Smooth muscle cell (in vitro differentiated cells): Measurements from ENCODE around the gene RASAL2. TPM values are rescaled to one million over a fixed set of nuclear protein-coding genes. Genes with fewer than 3 reads are reported as not detected.
A peak's percentile ranks its signal among the peaks of the same experiment; 100 is the strongest.

ENCODE experiments used
- DNase-seq: peaks from one replicate; lab custom pipeline; 2025; ENCODE audit not compliant: unreplicated experiment; lab: John Stamatoyannopoulos, UW
- H2AFZ ChIP-seq: fragments of 200-600 bp; sonication (generic); 2 replicates; pipeline ENCODE4 v1.6.0; 2016; ENCODE audit warnings: antibody characterized with exemption, low read depth, mild to moderate bottlenecking
- H3F3A ChIP-seq: fragments of 200-600 bp; sonication (generic); 2 replicates; pipeline ENCODE4 v1.6.0; 2017; ENCODE audit warnings: antibody characterized with exemption, low read depth
- H3K27ac ChIP-seq: fragments of 200-600 bp; sonication (generic); 2 replicates; pipeline ENCODE4 v1.5.1; 2016; ENCODE audit warnings: low read depth, mild to moderate bottlenecking
- H3K27me3 ChIP-seq: fragments of 200-600 bp; sonication (generic); 2 replicates; pipeline ENCODE4 v1.6.1; 2016; ENCODE audit warnings: low read depth, mild to moderate bottlenecking
- H3K36me3 ChIP-seq: fragments of 200-600 bp; sonication (generic); 2 replicates; pipeline ENCODE4 v1.5.1; 2016; ENCODE audit warnings: low read depth
- H3K4me1 ChIP-seq: fragments of 200-600 bp; sonication (generic); 2 replicates; pipeline ENCODE4 v1.5.1; 2016; ENCODE audit warnings: low read depth
- H3K4me2 ChIP-seq: fragments of 200-600 bp; sonication (generic); 2 replicates; pipeline ENCODE4 v1.6.0; 2016; ENCODE audit warnings: mild to moderate bottlenecking
- H3K4me3 ChIP-seq: fragments of 200-600 bp; sonication (generic); 2 replicates; pipeline ENCODE4 v1.5.1; 2016; ENCODE audit warnings: mild to moderate bottlenecking
- H3K79me2 ChIP-seq: fragments of 200-600 bp; sonication (generic); 2 replicates; pipeline ENCODE4 v1.6.0; 2016; ENCODE audit warnings: low read depth, mild to moderate bottlenecking
- H3K9ac ChIP-seq: fragments of 200-600 bp; sonication (generic); 2 replicates; pipeline ENCODE4 v1.6.0; 2016; ENCODE audit warnings: low read depth
- H3K9me3 ChIP-seq: fragments of 200-600 bp; sonication (generic); replicated peaks from 2 replicates; pipeline ENCODE4 v1.5.1; 2016; ENCODE audit warnings: low read depth
- H4K20me1 ChIP-seq: fragments of 200-600 bp; sonication (generic); 2 replicates; pipeline ENCODE4 v1.6.0; 2016; ENCODE audit warnings: low read depth
- WGBS: methylation state at CpG from one replicate; pipeline ENCODE4 v1.1.7; 2016; ENCODE audit warnings: low lambda C conversion rate; 5-methylcytosine and 5-hydroxymethylcytosine counted together
- polyA plus RNA-seq: library from polyadenylated mRNA; unstranded; fragments of >200 nt; fragmentation: Nextera tagmentation; extraction: Ambion mirVana; gene quantifications from 2 replicates; pipeline ENCODE4 v1.2.1, GENCODE V29; 2016
- total RNA-seq: library from RNA; depleted of rRNA; stranded (reverse); fragments of >200 nt; gene quantifications from 2 replicates; pipeline ENCODE4 v1.2.3, GENCODE V29; 2014
- TF ChIP-seq, protein P1 (sequence below): fragments of 200-600 bp; sonication (generic); IDR thresholded peaks from 2 replicates; pipeline ENCODE4 v1.5.1; 2017; ENCODE audit warnings: borderline replicate concordance, mild to moderate bottlenecking, antibody characterized with exemption; ENCODE audit not compliant: insufficient read depth, poor library complexity, severe bottlenecking

The RASAL2 gene
- total and polyA plus RNA-seq, 2 experiments from 2014 or later, result 4.3 to 17.6 TPM

DNA sequence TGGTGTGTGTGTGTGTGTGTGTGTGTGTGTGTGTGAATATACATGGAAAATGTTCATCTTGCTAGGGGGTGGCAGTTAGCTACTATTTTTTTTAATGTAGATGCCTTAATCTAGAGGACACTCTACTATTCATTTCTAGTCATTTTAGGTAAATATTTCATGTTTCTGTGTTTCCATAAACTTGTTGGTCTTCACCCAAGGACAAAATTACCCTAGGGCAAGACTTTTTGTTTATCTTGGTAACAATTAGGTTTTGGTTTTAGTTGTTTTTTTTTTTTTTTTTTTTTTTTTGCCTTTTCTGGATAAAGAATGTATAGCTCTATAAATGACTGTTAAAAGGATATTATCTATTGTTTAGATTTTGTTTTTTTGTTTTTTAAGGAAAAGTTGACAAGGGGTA, 370.7 kb downstream of the RASAL2 start:
- DNase-seq, result no peak
- no peak overlapping the region for H3K4me3 ChIP-seq
- peak overlapping the region; percentile 42 for H3K27ac ChIP-seq
- H4K20me1 ChIP-seq, result no peaks in the 10 kb centered on the region
- H3K36me3 ChIP-seq, result peaks cover 2% of the 10 kb centered on the region
- peaks cover 20% of the 10 kb centered on the region for H3K4me1 ChIP-seq
- no peaks in the 10 kb centered on the region for H3K9me3 ChIP-seq
- H3K4me2 ChIP-seq, result no peak overlapping the region
- no peaks in the 10 kb centered on the region for H3K27me3 ChIP-seq
- H3K79me2 ChIP-seq, result no peaks in the 10 kb centered on the region
- no peaks in the 10 kb centered on the region for H3F3A ChIP-seq
- no peak overlapping the region for H3K9ac ChIP-seq
- TF ChIP-seq, protein P1, sequence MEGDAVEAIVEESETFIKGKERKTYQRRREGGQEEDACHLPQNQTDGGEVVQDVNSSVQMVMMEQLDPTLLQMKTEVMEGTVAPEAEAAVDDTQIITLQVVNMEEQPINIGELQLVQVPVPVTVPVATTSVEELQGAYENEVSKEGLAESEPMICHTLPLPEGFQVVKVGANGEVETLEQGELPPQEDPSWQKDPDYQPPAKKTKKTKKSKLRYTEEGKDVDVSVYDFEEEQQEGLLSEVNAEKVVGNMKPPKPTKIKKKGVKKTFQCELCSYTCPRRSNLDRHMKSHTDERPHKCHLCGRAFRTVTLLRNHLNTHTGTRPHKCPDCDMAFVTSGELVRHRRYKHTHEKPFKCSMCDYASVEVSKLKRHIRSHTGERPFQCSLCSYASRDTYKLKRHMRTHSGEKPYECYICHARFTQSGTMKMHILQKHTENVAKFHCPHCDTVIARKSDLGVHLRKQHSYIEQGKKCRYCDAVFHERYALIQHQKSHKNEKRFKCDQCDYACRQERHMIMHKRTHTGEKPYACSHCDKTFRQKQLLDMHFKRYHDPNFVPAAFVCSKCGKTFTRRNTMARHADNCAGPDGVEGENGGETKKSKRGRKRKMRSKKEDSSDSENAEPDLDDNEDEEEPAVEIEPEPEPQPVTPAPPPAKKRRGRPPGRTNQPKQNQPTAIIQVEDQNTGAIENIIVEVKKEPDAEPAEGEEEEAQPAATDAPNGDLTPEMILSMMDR, result no peak
- H2AFZ ChIP-seq, result no peak overlapping the region

DNA sequence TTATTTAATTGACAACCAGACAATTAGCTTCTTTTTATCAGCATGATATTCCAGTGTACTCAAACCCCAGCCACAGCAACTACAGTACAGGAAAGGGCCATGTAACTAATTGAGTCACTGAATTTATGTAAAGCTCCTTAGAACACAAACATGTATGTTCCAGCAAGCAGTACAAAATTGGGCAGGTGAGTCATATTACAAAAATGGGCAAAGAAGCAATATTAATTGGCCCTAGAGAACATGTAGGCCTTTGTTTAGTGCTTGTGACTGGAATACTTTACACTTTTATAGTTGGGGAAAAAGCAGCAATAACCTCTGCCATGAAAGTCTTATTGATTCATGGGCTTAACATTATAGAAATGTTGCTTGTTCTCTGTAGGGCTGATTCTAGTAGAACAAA, 371.1 kb downstream of the RASAL2 start:
- H3K4me1 ChIP-seq, result peaks cover 20% of the 10 kb centered on the region

DNA sequence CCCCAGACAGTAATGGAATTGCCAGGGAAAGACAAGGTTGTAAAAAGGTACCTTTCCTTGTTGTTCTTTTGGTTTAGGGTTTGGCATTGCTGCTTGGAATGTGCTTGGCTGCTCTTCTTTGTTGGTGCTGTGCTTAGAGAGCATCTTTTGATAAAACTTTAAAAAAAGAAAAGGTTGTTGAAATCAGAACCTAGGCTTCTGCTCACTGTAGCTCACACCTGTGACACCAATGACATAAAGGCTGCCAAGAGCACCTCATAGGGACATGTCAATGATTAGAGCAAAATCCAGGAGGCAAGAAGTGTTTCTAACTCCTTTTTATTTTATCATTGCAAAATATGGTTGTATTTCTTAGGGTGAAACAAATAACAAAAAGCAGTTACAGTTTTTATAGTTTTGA, 373.9 kb downstream of the RASAL2 start:
- H3F3A ChIP-seq, result no peaks in the 10 kb centered on the region
- H3K79me2 ChIP-seq, result no peaks in the 10 kb centered on the region
- no peaks in the 10 kb centered on the region for H3K27me3 ChIP-seq
- H3K9ac ChIP-seq, result no peak overlapping the region
- H3K27ac ChIP-seq, result no peak overlapping the region
- no peak overlapping the region for H3K4me3 ChIP-seq
- H3K4me1 ChIP-seq, result no peaks in the 10 kb centered on the region
- H3K36me3 ChIP-seq, result peaks cover 2% of the 10 kb centered on the region
- no peak overlapping the region for H3K4me2 ChIP-seq
- DNase-seq, result no peak
- TF ChIP-seq, protein P1, result no peak
- no peaks in the 10 kb centered on the region for H4K20me1 ChIP-seq
- H3K9me3 ChIP-seq, result no peaks in the 10 kb centered on the region
- no peak overlapping the region for H2AFZ ChIP-seq

More for the DNA sequence above, 371.1 kb downstream of the RASAL2 start:
- H3K9ac ChIP-seq, result no peak overlapping the region
- no peaks in the 10 kb centered on the region for H3K27me3 ChIP-seq
- H3K36me3 ChIP-seq, result peaks cover 2% of the 10 kb centered on the region
- no peaks in the 10 kb centered on the region for H3K79me2 ChIP-seq
- no peaks in the 10 kb centered on the region for H3F3A ChIP-seq
- H4K20me1 ChIP-seq, result no peaks in the 10 kb centered on the region
- H3K27ac ChIP-seq, result peak overlapping the region; percentile 42
- no peaks in the 10 kb centered on the region for H3K9me3 ChIP-seq
- H2AFZ ChIP-seq, result no peak overlapping the region
- TF ChIP-seq, protein P1, result no peak
- H3K4me2 ChIP-seq, result no peak overlapping the region
- H3K4me3 ChIP-seq, result no peak overlapping the region
- DNase-seq, result no peak

DNA sequence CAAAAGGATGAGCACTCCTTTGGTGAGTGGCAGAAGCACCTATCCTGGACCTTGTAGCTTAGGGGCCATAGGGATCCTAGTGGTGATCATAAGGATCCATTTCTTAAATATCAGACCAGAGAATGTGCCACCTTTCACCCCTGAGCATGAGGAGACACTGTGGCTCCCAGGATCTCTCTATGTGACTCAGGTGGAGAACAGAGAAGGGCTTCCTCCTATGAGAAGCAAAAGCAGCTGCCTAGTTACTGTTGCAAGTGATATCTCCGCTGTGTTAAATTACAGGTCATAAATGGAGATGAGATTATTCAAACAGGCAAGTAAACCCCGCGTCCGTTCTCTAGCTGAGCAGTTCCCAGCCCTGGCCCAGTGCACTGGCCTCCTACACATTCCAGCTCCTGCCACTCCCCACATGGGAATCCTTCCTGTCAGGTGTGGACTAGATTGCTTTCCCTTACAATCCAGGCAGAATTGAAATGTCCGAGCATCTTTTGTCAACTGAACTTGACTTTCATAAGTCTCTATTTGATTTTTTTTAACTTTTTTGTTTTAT, 376.6 kb downstream of the RASAL2 start:
- DNase-seq, result no peak
- no peak overlapping the region for H3K4me2 ChIP-seq
- no peak overlapping the region for H3K27ac ChIP-seq
- no peaks in the 10 kb centered on the region for H3K79me2 ChIP-seq
- H3K36me3 ChIP-seq, result peaks cover 11% of the 10 kb centered on the region
- H3K9ac ChIP-seq, result no peak overlapping the region
- no peaks in the 10 kb centered on the region for H3F3A ChIP-seq
- H3K4me1 ChIP-seq, result no peaks in the 10 kb centered on the region
- H3K9me3 ChIP-seq, result no peaks in the 10 kb centered on the region
- 77% methylated on average over 5 of the region's 5 CpGs for WGBS
- no peaks in the 10 kb centered on the region for H3K27me3 ChIP-seq
- H3K4me3 ChIP-seq, result no peak overlapping the region
- TF ChIP-seq, protein P1, result no peak
- H2AFZ ChIP-seq, result no peak overlapping the region
- no peaks in the 10 kb centered on the region for H4K20me1 ChIP-seq
